WTC11 (cell line): ENCODE data around the gene FRMD8. TPM values are rescaled to one million over a fixed set of nuclear protein-coding genes. Genes with fewer than 3 reads are reported as not detected.

ENCODE experiments used
- ATAC-seq: fragments of 200-7000 bp; cut with Tn5 transposase; 2 replicates; pipeline ENCODE4 v1.10.0; 2021; ENCODE audit warnings: mild to moderate bottlenecking, moderate library complexity
- CTCF ChIA-PET: fragments of 300-600 bp; sonication (Branson Sonifier 250); formaldehyde crosslinking; loops from one replicate; lab custom pipeline; 2021; ENCODE audit warnings: antibody characterized with exemption; lab: Charles Lee
- POLR2A ChIA-PET: fragments of 350-600 bp; sonication (Branson Sonifier 250); formaldehyde crosslinking; loops from one replicate; lab custom pipeline; 2021; ENCODE audit warnings: antibody characterized with exemption; lab: Charles Lee
- DNase-seq: peaks from one replicate; pipeline ENCODE4 v3.0.0; 2021; ENCODE audit warnings: low spot score
- H3K27ac Mint-ChIP-seq: 2 replicates; pipeline ENCODE4 v1.8.0; 2021; ENCODE audit warnings: mixed read lengths
- H3K27me3 Mint-ChIP-seq: 2 replicates; pipeline ENCODE4 v1.8.0; 2021; ENCODE audit warnings: low read depth, mild to moderate bottlenecking, moderate library complexity, mixed read lengths
- H3K36me3 Mint-ChIP-seq: 2 replicates; pipeline ENCODE4 v1.8.0; 2021; ENCODE audit warnings: mixed read lengths
- H3K4me1 Mint-ChIP-seq: 2 replicates; pipeline ENCODE4 v1.8.0; 2022; ENCODE audit warnings: mixed read lengths
- H3K4me3 Mint-ChIP-seq: 2 replicates; pipeline ENCODE4 v1.8.0; 2021; ENCODE audit warnings: mild to moderate bottlenecking, moderate library complexity, mixed read lengths
- H3K9me3 Mint-ChIP-seq: 2 replicates; pipeline ENCODE4 v1.8.0; 2021; ENCODE audit warnings: mixed read lengths
- CREM ChIP-seq: sonication (generic); formaldehyde crosslinking; IDR thresholded peaks from 2 replicates; pipeline ENCODE4 v1.8.1; 2022; ENCODE audit warnings: mild to moderate bottlenecking, missing genetic modification reagents, moderate library complexity
- E2F1 ChIP-seq: sonication (generic); formaldehyde crosslinking; IDR thresholded peaks from 2 replicates; pipeline ENCODE4 v1.8.0; 2022; ENCODE audit warnings: mild to moderate bottlenecking, missing genetic modification reagents
- EMX1 ChIP-seq: fragments of 250-450 bp; sonication (Bioruptor Pico); IDR thresholded peaks from 2 replicates; pipeline ENCODE4 v1.8.0; 2021; ENCODE audit warnings: mild to moderate bottlenecking
- FOXJ3 ChIP-seq: sonication (generic); formaldehyde crosslinking; IDR thresholded peaks from 2 replicates; pipeline ENCODE4 v1.9.0; 2021; ENCODE audit warnings: missing genetic modification reagents, mild to moderate bottlenecking, borderline replicate concordance
- FOXK1 ChIP-seq: sonication (generic); formaldehyde crosslinking; IDR thresholded peaks from 2 replicates; pipeline ENCODE4 v1.8.0; 2022; ENCODE audit warnings: mild to moderate bottlenecking, moderate library complexity, missing genetic modification reagents
- FOXP1 ChIP-seq: sonication (generic); formaldehyde crosslinking; IDR thresholded peaks from 2 replicates; pipeline ENCODE4 v1.8.0; 2022; ENCODE audit warnings: missing genetic modification reagents, mild to moderate bottlenecking, moderate library complexity, borderline replicate concordance
- IRF1 ChIP-seq: sonication (generic); formaldehyde crosslinking; IDR thresholded peaks from 2 replicates; pipeline ENCODE4 v1.8.0; 2023; ENCODE audit warnings: missing genetic modification reagents
- JUN ChIP-seq: sonication (generic); formaldehyde crosslinking; IDR thresholded peaks from 2 replicates; pipeline ENCODE4 v1.8.0; 2023; ENCODE audit warnings: mild to moderate bottlenecking, missing genetic modification reagents
- TEAD1 ChIP-seq: sonication (generic); formaldehyde crosslinking; IDR thresholded peaks from 2 replicates; pipeline ENCODE4 v1.8.0; 2022; ENCODE audit warnings: mild to moderate bottlenecking, missing genetic modification reagents
- TEAD4 ChIP-seq: sonication (generic); formaldehyde crosslinking; IDR thresholded peaks from 2 replicates; pipeline ENCODE4 v1.8.0; 2022; ENCODE audit warnings: mild to moderate bottlenecking, missing genetic modification reagents
- ZNF219 ChIP-seq: sonication (generic); formaldehyde crosslinking; IDR thresholded peaks from 2 replicates; pipeline ENCODE4 v1.8.0; 2023; ENCODE audit warnings: missing genetic modification reagents, mild to moderate bottlenecking, borderline replicate concordance
- ZNF263 ChIP-seq: sonication (generic); formaldehyde crosslinking; IDR thresholded peaks from 2 replicates; pipeline ENCODE4 v1.8.1; 2022; ENCODE audit warnings: low read depth, mild to moderate bottlenecking, moderate library complexity, missing genetic modification reagents
- ZNF317 ChIP-seq: sonication (generic); formaldehyde crosslinking; IDR thresholded peaks from 2 replicates; pipeline ENCODE4 v1.8.1; 2023; ENCODE audit warnings: low read depth, mild to moderate bottlenecking, moderate library complexity, missing genetic modification reagents, borderline replicate concordance
- ZNF671 ChIP-seq: fragments of 250-450 bp; sonication (Bioruptor Pico); IDR thresholded peaks from 2 replicates; pipeline ENCODE4 v1.8.0; 2021; ENCODE audit warnings: mild to moderate bottlenecking
- total RNA-seq: library from RNA; stranded (reverse); gene quantifications from 3 replicates; pipeline ENCODE4 v1.2.3, GENCODE V29; 2021
- TF ChIP-seq, protein P1 (sequence below): sonication (generic); formaldehyde crosslinking; IDR thresholded peaks from 2 replicates; pipeline ENCODE4 v1.8.0; 2022; ENCODE audit warnings: missing genetic modification reagents
- TF ChIP-seq, protein P2 (sequence below): fragments of 250-450 bp; sonication (Bioruptor Pico); IDR thresholded peaks from 2 replicates; pipeline ENCODE4 v2.1.2; 2022; ENCODE audit warnings: mild to moderate bottlenecking, moderate library complexity
- TF ChIP-seq, protein P3 (sequence below): sonication (generic); formaldehyde crosslinking; IDR thresholded peaks from 2 replicates; pipeline ENCODE4 v1.8.1; 2022; ENCODE audit warnings: low read depth, mild to moderate bottlenecking, moderate library complexity, missing genetic modification reagents, borderline replicate concordance
- TF ChIP-seq, protein P4 (sequence below): fragments of 250-450 bp; sonication (Bioruptor Pico); IDR thresholded peaks from 2 replicates; pipeline ENCODE4 v1.9.0; 2021; ENCODE audit warnings: mild to moderate bottlenecking
- TF ChIP-seq, protein P5 (sequence below): sonication (generic); formaldehyde crosslinking; IDR thresholded peaks from 2 replicates; pipeline ENCODE4 v1.8.0; 2023; ENCODE audit warnings: mild to moderate bottlenecking, missing genetic modification reagents

Gene FRMD8
- total RNA-seq, 1 experiment from 2014 or later = 23.7 TPM

GRCh38 chr11:65396769-65397745, 10.6 kb downstream of the FRMD8 start (continued):
- TF ChIP-seq, protein P1, sequence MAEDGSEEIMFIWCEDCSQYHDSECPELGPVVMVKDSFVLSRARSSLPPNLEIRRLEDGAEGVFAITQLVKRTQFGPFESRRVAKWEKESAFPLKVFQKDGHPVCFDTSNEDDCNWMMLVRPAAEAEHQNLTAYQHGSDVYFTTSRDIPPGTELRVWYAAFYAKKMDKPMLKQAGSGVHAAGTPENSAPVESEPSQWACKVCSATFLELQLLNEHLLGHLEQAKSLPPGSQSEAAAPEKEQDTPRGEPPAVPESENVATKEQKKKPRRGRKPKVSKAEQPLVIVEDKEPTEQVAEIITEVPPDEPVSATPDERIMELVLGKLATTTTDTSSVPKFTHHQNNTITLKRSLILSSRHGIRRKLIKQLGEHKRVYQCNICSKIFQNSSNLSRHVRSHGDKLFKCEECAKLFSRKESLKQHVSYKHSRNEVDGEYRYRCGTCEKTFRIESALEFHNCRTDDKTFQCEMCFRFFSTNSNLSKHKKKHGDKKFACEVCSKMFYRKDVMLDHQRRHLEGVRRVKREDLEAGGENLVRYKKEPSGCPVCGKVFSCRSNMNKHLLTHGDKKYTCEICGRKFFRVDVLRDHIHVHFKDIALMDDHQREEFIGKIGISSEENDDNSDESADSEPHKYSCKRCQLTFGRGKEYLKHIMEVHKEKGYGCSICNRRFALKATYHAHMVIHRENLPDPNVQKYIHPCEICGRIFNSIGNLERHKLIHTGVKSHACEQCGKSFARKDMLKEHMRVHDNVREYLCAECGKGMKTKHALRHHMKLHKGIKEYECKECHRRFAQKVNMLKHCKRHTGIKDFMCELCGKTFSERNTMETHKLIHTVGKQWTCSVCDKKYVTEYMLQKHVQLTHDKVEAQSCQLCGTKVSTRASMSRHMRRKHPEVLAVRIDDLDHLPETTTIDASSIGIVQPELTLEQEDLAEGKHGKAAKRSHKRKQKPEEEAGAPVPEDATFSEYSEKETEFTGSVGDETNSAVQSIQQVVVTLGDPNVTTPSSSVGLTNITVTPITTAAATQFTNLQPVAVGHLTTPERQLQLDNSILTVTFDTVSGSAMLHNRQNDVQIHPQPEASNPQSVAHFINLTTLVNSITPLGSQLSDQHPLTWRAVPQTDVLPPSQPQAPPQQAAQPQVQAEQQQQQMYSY (CRISPR knock-in tag) = no peak
- no peak for TF ChIP-seq ZNF317 (CRISPR knock-in tag)
- TF ChIP-seq TEAD1 (CRISPR knock-in tag) = no peak
- no peak for TF ChIP-seq IRF1
- TF ChIP-seq ZNF671 (CRISPR knock-in tag) = no peak
- TF ChIP-seq, all 79 proteins: peak for 0

DNA sequence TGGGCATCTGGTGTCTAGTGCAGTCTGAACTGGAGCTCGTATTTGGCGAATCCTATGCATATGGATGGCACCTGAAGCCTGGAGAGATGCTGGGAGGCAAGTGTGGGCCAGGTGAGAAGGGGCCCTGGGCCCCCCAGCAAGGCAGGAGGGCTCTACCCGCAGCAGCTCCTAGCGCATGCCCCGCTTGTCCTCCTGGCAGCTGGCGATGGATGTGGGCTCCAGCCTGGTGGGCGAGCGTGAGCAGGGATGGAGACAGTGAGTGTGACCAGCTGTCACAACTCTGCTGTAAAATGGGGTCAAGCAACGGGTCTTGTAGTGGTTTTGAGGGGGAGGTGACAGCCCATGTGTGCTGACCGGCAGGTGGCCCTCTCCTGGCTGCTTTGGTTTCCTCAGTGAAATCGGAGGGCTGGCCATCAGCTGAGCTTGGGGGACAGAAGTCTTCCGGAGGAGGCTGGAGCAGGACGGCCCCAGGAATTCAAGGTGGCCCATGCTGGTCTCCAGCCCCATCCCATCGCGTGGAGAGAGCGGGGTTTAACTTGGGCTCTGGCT, 12.0 kb downstream of the FRMD8 start:
- H3K27ac Mint-ChIP-seq = no peak overlapping the region; the same call in 1 of the 2 replicates
- peaks cover 10% of the 10 kb centered on the region for H3K4me1 Mint-ChIP-seq
- no peak for DNase-seq
- CTCF ChIA-PET = interaction anchor here (0.7 to 3.0 kb wide), 7 partner anchors 17 to 83 kb away, joined by 3 to 10 read pairs (median 3); no protein-coding TSS in a partner anchor
- H3K36me3 Mint-ChIP-seq = peaks cover 8% of the 10 kb centered on the region
- H3K27me3 Mint-ChIP-seq = no peaks in the 10 kb centered on the region
- POLR2A ChIA-PET = interaction anchor here (0.6 kb wide), 1 partner anchor 97 kb away, joined by 8 read pairs; no protein-coding TSS in a partner anchor
- no peaks in the 10 kb centered on the region for H3K9me3 Mint-ChIP-seq
- H3K4me3 Mint-ChIP-seq = no peak overlapping the region
- TF ChIP-seq JUN (CRISPR knock-in tag) = no peak
- no peak for TF ChIP-seq ZNF219 (CRISPR knock-in tag)
- no peak for TF ChIP-seq TEAD4 (CRISPR knock-in tag)
- TF ChIP-seq, protein P2, sequence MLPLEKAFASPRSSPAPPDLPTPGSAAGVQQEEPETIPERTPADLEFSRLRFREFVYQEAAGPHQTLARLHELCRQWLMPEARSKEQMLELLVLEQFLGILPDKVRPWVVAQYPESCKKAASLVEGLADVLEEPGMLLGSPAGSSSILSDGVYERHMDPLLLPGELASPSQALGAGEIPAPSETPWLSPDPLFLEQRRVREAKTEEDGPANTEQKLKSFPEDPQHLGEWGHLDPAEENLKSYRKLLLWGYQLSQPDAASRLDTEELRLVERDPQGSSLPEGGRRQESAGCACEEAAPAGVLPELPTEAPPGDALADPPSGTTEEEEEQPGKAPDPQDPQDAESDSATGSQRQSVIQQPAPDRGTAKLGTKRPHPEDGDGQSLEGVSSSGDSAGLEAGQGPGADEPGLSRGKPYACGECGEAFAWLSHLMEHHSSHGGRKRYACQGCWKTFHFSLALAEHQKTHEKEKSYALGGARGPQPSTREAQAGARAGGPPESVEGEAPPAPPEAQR (CRISPR knock-in tag) = no peak
- TF ChIP-seq EMX1 (CRISPR knock-in tag) = no peak
- TF ChIP-seq FOXP1 (CRISPR knock-in tag) = no peak
- no peak for TF ChIP-seq E2F1 (CRISPR knock-in tag)
- TF ChIP-seq ZNF263 (CRISPR knock-in tag) = no peak
- TF ChIP-seq, protein P3, sequence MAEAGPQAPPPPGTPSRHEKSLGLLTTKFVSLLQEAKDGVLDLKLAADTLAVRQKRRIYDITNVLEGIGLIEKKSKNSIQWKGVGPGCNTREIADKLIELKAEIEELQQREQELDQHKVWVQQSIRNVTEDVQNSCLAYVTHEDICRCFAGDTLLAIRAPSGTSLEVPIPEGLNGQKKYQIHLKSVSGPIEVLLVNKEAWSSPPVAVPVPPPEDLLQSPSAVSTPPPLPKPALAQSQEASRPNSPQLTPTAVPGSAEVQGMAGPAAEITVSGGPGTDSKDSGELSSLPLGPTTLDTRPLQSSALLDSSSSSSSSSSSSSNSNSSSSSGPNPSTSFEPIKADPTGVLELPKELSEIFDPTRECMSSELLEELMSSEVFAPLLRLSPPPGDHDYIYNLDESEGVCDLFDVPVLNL = no peak
- TF ChIP-seq, protein P4, sequence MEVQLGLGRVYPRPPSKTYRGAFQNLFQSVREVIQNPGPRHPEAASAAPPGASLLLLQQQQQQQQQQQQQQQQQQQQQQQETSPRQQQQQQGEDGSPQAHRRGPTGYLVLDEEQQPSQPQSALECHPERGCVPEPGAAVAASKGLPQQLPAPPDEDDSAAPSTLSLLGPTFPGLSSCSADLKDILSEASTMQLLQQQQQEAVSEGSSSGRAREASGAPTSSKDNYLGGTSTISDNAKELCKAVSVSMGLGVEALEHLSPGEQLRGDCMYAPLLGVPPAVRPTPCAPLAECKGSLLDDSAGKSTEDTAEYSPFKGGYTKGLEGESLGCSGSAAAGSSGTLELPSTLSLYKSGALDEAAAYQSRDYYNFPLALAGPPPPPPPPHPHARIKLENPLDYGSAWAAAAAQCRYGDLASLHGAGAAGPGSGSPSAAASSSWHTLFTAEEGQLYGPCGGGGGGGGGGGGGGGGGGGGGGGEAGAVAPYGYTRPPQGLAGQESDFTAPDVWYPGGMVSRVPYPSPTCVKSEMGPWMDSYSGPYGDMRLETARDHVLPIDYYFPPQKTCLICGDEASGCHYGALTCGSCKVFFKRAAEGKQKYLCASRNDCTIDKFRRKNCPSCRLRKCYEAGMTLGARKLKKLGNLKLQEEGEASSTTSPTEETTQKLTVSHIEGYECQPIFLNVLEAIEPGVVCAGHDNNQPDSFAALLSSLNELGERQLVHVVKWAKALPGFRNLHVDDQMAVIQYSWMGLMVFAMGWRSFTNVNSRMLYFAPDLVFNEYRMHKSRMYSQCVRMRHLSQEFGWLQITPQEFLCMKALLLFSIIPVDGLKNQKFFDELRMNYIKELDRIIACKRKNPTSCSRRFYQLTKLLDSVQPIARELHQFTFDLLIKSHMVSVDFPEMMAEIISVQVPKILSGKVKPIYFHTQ = no peak
- no peak for TF ChIP-seq TEAD1 (CRISPR knock-in tag)
- TF ChIP-seq FOXK1 (CRISPR knock-in tag) = no peak
- TF ChIP-seq, protein P5, sequence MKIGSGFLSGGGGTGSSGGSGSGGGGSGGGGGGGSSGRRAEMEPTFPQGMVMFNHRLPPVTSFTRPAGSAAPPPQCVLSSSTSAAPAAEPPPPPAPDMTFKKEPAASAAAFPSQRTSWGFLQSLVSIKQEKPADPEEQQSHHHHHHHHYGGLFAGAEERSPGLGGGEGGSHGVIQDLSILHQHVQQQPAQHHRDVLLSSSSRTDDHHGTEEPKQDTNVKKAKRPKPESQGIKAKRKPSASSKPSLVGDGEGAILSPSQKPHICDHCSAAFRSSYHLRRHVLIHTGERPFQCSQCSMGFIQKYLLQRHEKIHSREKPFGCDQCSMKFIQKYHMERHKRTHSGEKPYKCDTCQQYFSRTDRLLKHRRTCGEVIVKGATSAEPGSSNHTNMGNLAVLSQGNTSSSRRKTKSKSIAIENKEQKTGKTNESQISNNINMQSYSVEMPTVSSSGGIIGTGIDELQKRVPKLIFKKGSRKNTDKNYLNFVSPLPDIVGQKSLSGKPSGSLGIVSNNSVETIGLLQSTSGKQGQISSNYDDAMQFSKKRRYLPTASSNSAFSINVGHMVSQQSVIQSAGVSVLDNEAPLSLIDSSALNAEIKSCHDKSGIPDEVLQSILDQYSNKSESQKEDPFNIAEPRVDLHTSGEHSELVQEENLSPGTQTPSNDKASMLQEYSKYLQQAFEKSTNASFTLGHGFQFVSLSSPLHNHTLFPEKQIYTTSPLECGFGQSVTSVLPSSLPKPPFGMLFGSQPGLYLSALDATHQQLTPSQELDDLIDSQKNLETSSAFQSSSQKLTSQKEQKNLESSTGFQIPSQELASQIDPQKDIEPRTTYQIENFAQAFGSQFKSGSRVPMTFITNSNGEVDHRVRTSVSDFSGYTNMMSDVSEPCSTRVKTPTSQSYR (CRISPR knock-in tag) = no peak
- no peak for TF ChIP-seq FOXJ3 (CRISPR knock-in tag)
- TF ChIP-seq CREM (CRISPR knock-in tag) = no peak
- TF ChIP-seq, all 79 proteins: peak for 0
- no peak for ATAC-seq
